NOMO-1 (cell line): ENCODE results near the gene CCL4.
"Not testable (repeated sequence)": the region's sequence is repeated elsewhere in the genome, so short reads cannot be mapped to it uniquely, and the experiment has no call there.

ENCODE experiments used
- DNase-seq, 2 experiments: peaks; one replicate each; lab custom pipeline; 2025; ENCODE audit not compliant: unreplicated experiment in 2 of 2; lab: John Stamatoyannopoulos, UW

The CCL4 gene

DNA sequence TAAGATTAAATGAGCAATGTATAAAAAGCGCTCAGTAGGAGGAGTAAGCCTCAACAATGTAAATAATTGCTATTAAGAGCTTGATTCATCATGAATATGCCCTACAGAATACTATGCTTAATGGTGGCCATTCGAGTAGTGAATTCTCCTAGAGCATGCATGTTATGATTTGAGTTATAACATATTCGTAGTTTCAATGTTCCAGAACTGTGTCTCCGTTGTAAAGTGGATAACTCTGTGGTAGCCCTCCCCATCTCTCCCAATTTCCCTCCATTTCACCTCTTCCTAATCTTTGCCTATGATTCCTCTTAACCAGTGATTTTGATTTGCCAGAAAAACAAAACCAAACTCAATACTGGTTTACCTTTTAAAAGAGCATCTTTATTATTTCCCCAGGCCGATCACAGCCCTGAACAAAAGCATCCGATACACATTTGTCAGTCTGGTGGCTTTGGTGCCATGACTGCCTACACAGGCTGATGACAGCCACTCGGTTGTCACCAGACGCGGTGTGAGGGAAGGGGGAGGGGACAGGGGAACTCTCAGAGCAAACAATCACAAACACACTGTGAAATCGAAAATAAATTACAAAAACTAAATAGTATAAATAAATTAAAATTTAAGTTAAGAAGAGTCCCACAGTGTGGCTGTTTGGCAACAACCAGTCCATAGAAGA, 15.6 kb upstream of the CCL4 start:
- DNase-seq: not testable (repeated sequence)

DNA sequence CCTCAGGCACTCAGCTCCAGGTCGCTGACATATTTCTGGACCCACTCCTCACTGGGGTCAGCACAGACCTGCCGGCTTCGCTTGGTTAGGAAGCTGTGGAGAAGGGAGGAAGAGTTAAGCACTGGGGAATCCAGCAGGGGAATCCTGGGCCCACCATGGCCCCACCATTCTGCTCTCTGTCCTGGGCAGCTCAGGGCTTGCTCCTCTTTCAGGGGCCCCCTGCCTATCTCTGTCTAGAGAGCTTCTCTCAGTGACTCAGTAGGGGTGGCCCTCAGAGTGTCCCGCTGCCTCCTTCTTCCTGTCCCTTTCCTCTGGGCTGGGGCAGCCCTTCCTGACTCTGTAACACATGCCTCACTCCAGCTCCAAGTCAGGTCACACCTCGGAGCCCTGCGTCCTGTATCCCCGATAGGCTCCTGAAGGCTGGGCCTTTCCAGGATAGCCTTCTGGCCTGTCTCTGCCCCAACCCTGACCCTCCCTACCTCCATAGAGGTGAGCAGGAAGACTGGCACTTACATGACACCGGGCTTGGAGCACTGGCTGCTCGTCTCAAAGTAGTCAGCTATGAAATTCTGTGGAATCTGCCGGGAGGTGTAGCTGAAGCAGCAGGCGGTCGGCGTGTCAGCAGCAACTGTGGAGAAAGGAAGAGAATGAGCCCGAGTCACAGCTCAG, 14.8 kb upstream of the CCL4 start:
- DNase-seq: no peak

DNA sequence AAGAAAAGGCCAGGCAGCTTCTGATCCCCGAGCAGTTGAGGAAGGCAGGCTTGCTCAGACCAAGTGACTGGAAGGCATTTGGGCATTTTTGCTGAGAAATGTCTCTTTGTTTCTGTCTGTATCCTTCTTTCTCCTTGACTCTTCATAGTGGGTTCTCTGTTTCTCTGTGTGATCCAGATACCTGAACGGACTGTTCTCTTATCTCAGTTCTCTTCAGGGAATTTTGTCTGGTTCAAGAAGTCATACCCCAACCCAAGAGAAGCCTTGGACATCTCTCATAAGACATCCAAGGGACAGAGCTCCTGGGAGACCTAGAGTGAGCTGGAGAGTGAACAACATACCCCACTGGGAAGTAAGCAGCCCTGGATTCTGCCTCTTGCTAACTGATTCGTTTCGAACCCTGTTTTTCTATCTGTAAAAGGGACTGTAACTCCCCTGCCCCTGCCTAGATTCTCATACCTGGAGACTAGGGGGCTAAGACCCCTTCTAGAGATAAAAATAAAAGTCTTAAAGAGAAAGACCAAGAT, 14.2 kb upstream of the CCL4 start:
- no peak for DNase-seq

DNA sequence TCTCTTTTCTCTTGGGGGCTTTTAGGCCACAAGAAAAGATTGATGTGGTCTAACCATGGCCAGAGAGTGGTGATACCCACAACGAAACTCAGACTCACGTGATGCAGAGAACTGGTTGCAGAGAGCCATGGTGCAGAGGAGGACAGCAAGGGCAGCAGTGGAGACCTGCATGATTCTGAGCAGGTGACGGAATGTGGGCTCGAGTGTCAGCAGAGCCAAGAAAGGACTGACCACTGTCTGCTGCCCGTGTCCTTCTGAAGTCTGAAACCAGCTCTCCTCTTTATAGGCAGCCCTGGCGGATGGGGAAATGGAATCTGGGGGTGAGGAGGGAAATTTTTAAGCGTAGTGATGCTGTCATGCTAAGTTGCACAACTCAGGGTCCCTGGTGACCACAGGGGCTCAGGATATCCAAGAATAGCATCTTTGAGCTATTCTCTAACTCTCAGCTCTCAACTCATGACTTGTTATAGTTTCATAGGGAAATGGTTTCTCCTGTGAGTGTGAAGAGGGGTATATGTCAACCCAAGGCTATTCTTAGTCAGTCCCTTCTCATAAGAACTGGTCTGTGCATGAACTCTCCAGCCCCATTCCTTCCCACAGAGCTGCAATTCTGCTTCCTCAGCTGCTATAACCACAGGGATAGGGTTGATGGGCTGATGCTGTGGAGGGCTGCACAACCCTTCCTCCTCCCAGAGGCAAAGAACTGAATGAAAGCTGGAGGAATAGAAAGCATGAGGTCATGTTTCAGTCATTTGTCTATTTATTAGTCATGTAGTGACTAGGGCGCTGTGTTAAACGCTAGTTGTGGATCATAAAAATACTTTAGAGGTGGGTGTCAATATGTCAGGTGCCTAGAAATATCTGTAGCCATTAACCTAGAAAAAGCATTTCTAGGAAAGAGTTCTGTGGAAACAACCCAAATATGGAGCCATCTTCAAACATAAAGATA, 13.5 kb upstream of the CCL4 start, which contains the start of gene CCL3:
Gene CCL3, minus strand, starts transcription at position 256 of the 949 bp plus-strand sequence. Its CDS starts 85 bp downstream, at position 171.
- peak; percentile 72 to 96 for DNase-seq

DNA sequence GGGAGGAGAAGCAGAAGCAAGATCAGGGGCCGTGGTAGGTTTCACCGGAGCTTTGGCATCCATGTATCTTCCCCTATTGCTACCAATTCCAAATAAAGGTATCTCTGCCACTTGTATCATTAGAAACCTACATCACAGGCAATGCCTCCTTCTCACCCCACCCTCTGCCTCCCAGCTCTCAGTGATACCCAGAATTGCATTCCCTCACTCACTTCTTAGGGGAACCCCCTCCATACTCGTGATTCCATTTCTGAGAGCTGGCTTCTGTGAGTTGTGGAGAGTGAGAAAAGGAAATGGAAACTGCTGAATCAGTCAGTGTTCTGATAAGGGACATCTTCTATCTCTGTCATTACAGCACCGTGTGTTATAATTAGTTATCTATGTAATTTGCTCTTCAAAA, 11.4 kb upstream of the CCL4 start:
- DNase-seq: no peak

DNA sequence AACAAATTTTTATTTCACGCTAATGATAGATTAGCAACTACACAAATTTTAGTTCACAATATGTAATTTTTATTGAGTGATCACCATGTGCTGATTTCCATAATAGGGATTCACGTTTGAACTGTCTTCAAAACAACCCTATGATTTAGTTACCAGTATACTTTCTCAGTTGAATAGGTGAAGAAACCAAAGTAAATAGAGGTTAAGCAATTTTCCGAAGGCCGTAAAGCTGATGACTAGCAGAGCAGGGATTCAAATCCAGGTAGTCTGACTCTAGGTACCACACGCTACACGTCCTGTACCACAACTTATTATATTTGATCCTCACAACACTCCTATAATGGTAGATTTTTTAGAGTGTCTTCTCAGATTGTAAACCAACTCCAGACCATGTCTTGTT, 10.9 kb upstream of the CCL4 start:
- DNase-seq: not testable (repeated sequence)

DNA sequence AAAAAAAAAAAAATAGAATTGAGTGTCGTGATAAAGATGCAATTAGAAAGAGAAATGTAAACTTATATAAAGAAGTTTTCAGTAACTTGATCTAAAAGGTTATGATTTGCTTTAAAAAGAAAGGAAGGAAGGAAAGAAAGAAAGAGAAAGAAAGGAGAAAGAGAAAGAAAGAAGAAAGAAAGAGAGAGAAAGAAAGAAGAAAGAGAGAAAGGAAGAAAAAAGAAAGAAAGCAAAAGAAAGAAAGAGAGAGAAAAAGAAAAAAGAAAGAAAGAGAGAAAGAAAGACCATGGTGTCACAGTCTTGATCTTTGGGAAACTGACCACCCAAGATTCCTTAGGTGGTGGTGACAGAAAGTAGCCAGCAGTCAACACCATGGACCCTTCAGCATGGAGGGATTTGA, 9.4 kb upstream of the CCL4 start:
- no peak for DNase-seq

DNA sequence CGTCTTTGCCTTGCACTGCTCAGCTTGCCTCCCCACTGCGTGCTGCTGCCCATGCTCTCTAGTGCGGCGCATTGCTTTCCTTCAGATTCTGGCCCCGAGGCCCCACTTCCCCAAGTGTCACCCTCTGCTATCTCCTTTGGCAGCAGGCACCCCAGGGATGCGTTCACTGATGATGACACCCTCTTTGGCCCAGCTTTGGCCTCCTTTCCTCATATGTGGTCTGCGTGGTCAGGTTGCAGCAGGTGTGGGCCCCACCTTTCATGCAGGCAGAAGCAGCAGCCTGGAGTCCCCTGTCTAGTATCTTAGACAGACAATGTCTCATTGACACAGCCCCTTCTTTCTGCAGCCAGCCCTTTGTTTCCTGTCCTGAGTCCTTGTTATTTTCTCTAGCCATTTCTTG, 8.9 kb upstream of the CCL4 start:
- DNase-seq: no peak

DNA sequence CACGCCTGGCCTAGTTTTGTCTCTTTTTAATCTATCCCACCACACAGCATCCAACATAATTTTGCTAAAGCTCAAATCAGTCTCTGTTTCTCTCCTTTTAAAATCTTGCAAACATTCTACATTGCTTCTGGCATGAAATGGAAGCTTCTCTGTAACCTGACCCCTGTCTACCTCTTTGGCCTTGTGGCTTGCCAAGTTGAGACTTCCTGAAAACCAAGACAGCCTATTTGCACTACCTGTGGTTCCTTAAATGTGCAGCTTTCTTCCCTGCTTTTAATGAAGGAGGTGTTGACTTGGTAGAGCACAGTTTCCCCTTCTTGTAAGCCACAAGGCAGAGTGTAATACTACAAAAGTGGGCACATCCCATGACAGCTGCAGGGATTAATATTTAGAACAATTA, 7.6 kb upstream of the CCL4 start:
- peak in 1 of 2 experiments; percentile 31 for DNase-seq

DNA sequence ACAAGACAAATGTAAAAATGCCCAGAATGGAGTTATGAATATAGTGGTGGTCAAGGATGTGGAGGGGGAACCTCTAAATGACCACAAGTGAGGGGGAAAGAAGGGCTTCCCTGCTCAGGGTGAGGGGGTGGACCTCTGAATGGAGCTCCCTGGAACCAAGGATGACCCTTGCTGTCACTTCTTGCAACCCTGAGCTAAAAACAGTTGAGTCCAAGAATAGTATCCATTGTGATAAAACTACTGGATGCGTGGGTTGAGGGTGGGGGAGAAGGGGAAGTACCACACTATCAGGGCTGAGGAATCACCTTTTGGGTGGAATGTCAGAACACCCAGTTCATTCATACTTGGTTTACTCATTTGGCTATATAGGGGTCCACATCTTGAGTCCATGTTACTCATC, 4.6 kb upstream of the CCL4 start:
- DNase-seq: not testable (repeated sequence)

DNA sequence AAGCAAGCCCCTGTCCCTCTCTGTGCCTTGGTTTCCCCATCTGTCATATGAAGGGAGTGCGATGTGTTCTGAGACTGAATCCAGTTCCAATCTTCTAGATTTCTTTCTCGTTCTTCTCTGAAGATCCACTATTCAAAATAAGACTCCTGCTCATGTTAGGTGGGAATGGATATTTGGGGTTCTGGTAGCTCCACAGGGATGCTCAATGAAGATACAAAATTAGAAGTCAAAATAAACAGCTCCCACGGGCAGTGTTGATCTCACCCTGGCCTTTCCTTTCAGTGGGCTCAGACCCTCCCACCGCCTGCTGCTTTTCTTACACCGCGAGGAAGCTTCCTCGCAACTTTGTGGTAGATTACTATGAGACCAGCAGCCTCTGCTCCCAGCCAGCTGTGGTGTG, 619 bp downstream of the CCL4 start:
- DNase-seq: not testable (repeated sequence)

DNA sequence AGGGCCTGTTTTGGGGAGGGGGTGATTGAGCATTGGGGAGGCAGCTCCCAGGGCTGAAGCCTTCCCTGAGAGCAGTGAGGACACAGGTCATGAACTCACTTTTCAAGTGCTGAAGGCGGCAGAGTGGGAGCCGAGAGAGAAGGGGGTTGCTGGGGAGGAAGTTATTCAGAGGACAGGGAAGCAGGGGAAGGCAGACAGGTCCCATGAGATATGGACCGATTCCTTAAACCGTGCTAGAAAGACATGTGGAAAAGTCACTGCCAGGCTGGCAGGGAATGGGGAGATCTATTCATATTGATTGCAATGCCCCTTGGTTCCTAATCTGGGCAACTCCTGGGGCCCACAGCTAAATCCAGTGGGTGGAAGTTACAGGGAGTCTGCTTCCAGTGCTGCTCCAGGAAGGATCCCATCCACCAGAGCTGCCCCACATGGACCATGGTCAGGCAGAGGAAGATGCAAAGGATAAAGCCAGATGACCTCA, 1.1 kb downstream of the CCL4 start:
- DNase-seq: no peak

DNA sequence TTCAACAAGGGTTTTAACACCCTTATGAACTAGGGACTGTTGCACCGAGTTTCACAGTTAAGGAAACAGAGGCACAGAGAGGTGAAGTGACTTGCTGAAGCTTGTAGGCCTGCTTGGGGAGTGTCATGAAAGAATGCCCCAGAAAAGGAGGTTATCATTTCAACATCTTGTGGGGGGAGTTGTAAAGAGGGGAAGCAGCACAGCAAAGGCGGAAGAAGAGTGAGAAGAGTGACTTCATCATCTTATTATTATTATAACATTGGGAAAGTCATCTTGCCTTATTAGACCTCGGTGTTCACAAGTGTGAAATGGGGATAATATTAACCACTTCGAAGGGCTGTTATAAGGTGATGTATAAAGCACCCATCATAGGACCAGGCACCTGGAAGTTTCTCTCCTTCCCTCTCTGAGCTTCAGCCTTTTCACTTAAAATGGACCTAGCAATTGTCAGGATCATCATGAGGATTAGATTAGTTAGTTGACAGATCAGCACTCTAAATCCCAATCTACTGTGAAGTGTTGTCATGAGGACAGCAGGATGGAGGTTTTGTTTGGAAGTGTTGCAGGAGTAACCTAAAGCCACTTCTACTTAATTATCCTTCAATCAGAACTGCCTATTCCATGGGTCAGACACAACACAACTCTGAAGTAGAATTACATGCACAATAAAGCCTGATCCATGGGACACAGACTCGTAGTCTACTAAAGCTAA, 2.3 kb downstream of the CCL4 start:
- DNase-seq: peak; percentile 18 to 61

DNA sequence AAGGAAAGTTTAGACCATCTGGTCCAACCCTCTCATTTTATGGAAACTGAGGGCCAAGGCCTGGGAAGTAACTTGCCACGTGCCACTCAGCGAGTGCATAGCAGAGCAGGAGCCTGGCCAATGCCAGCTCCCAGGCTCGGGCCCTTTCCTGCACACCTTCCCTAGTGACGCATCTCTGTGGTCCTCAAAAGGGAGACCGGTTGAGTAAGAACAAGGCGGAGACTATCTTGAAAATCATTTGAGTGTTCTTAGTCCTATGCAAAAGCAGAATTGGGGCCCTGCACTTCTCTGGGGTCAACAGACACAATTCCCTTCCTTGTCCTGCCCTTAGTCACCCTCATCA, 2.8 kb downstream of the CCL4 start:
- DNase-seq: no peak

DNA sequence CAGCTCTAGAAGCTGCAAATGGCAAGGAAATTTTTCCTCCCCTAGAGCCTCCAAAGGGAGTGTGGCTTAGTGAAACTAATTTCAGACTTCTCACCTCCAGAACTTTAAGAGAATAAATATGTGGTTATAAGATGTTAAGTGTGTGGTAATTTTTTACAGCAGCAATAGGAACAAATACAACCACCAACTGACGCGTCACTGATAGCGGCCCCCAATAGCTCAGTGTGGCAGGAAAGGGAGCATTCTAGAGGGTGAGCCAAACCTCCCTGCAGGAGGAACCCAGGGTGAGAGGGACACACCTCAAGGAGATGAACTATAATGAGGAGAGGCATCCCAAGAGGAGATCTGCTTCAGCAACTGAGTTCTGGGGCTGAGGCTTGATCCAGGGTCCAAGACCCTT, 4.0 kb downstream of the CCL4 start:
- no peak for DNase-seq

DNA sequence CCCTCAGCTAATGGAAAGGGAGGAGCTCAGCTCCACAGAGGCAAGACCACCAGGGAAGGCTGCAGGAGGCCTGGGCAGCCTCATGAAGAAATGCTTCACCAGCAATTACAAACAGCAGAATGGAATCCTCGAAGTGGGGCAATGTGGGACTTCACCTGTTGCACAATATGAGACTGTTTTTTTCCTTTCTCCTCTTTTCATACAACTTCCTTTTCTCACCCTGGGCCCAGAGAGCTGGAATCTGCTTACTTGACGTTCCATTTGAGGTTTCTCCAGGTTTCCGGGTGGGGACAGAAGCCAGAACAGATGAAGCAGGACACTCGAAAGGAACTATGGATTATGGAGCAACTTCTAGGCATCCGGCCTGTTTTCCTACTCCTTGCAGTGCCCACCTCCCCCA, 4.6 kb downstream of the CCL4 start:
- DNase-seq: peak; percentile 17

DNA sequence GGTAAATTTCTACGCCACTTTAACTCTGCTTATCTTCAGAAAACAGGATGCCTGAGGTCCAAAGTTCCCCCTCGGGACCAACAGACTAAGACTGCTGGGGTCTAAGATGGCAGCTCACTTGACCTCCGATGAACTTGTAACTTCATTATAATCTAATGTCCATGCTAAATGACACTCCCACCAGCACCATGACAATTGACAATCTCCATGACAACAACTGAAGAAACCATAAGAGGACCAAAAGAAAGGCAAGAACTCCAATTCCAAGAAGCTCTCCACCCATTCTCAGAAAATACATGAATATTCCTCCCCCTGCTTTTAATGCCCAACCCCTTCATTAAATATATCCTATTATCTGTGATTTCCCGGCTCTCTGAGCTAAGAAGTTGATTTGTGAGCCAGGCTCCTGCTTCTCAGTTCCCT, 7.5 kb downstream of the CCL4 start:
- DNase-seq: no peak

DNA sequence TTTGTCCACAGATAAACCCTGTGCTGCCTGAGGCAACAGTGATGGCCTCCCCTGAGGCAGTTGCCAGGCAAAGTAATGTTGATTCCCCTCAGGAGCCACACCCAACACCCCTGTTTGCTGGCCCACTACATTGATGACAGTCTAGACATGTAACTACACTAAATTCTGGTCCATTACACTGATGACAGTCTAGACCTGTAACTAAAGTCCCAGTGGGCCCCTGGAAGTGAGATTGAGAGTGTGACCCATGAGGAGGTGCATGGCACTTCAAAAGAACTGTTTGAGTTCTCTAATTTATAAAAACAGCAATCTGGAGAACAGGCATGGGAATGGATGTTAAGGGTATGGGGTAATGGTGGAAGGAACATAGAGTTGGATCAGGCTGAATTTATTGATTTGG, 8.9 kb downstream of the CCL4 start:
- DNase-seq: no peak

DNA sequence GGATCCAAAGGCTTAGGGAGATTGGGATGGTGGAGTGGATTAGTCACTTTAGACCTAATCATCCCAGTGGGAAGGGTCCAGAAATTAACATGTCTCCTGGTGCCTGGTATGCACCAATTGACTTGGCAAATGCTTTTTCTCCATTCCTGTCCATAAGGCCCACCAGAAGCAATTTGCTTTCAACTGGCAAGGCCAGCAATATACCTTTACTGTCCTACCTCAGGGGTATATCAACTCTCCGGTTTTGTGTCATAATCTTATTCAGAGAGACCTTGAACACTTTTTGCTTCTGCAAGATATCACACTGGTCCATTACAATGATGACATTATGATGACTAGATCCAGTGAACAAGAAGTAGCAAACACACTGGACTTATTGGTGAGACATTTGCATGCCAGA, 9.5 kb downstream of the CCL4 start:
- DNase-seq: not testable (repeated sequence)

DNA sequence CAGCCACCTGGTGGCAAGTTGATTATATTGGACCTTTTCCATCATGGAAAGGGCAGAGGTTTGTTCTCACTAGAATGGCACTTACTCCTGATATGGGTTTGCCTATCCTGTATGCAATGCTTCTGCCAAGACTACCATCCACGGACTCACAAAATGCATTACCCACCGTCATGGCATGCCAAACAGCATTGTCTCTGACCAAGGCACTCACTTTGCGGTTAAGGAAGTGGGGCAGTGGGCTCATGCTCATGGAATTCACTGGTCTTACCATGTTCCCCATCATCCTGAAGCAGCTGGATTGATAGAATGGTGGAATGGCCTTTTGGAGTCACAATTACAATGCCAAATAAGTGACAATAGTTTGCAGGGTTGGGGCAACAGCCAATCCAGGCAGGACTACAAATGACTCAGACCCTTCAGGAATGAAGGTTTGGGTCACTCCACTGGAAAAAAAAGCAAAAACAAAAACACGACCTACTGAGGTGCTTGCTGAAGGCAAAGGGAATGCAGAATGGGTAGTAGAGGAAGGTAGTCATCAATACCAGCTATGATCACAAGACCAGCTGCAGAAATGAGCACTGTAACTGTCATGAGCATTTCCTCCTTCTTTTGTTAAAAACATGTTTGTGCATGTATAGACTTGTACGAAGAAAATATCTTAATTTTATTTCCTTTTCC, 11.5 kb downstream of the CCL4 start:
- not testable (repeated sequence) for DNase-seq
